Measurements from ENCODE around the gene PCDHA12. TPM values are rescaled to one million over a fixed set of nuclear protein-coding genes. Genes with fewer than 3 reads are reported as not detected.
"Not testable (repeated sequence)": the region's sequence is repeated elsewhere in the genome, so short reads cannot be mapped to it uniquely, and the experiment has no call there.

PCDHA12 gene
- total RNA-seq (under 1 TPM in 4 of 7 donors, not detected in 3; 0.17 to 0.79 (median 0.32) TPM), polyA plus RNA-seq (under 1 TPM in 1 of 3 donors, not detected in 2; 0.06 TPM)
- long read RNA-seq, donor 1 = 0 reads
- long read RNA-seq, donor 2 = 0 reads

GRCh38 chr5:140875085-140876065, at the start of gene PCDHA12:
Gene PCDHA12, plus strand, starts transcription at chr5:140875308. Its CDS starts 165 bp downstream, at chr5:140875473.
- DNase-seq = no peak
- WGBS, 5 donors = 20 to 32% (median 22%) methylated on average over 36 to 47 of the region's 47 CpGs
- TF ChIP-seq POLR2A (IDR thresholded peaks at IDR 0.05) (no peak), POLR2AphosphoS5 (IDR thresholded peaks at IDR 0.05) (no peak), CTCF (IDR thresholded peaks at IDR 0.05 in 8 of 11, conservative IDR thresholded peaks at IDR 0.05 in 3 of 11) (no peak)
- intact Hi-C loops (cut with DNase I; ENCODE audit: low total_unique reads) = no loop called here
- peak within 1 kb of the TSS in 2 of 8 donors; percentile 3 to 27 for H3K4me3 ChIP-seq
- peaks cover 0 to 92% (median 20%) of the 10 kb centered on the region in 7 donors for H3K27me3 ChIP-seq (replicated peaks in 1 of 7)
- peaks cover 0 to 65% (median 36%) of the 10 kb centered on the region in 8 donors for H3K9me3 ChIP-seq
- no peak within 1 kb of the TSS for H3K27ac ChIP-seq
- H3K36me3 ChIP-seq = no peaks in the 10 kb centered on the region
- no peaks in the 10 kb centered on the region for H3K4me1 ChIP-seq

- TF ChIP-seq POLR2A (IDR thresholded peaks at IDR 0.05) (no peak), POLR2AphosphoS5 (IDR thresholded peaks at IDR 0.05) (no peak), CTCF (IDR thresholded peaks at IDR 0.05 in 8 of 11, conservative IDR thresholded peaks at IDR 0.05 in 3 of 11) (no peak)
- WGBS, 5 donors = 20 to 32% (median 23%) methylated on average over 25 to 27 of the region's 27 CpGs
- H3K4me1 ChIP-seq = no peaks in the 10 kb centered on the region
- peaks cover 0 to 87% (median 8%) of the 10 kb centered on the region in 7 donors for H3K27me3 ChIP-seq (replicated peaks in 1 of 7)
- no peak for DNase-seq
- no peak within 1 kb of the TSS for H3K27ac ChIP-seq
- peaks cover 0 to 91% (median 46%) of the 10 kb centered on the region in 8 donors for H3K9me3 ChIP-seq
- no peaks in the 10 kb centered on the region for H3K36me3 ChIP-seq
- intact Hi-C loops (cut with DNase I; ENCODE audit: low total_unique reads) = no loop called here
- peak within 1 kb of the TSS in 2 of 8 donors; percentile 16 to 35 for H3K4me3 ChIP-seq
These were observed 47.3 kb upstream of the PCDHA12 start, which contains the start of gene PCDHA6 for GRCh38 chr5:140827704-140828361. Gene PCDHA6, plus strand, starts transcription at chr5:140827960. Its CDS starts 132 bp downstream, at chr5:140828092.

GRCh38 chr5:140828362-140828737, 46.8 kb upstream of the PCDHA12 start:
- intact Hi-C loops (cut with DNase I; ENCODE audit: low total_unique reads) = no loop called here
- WGBS, 5 donors = 22 to 39% (median 27%) methylated on average over 17 to 18 of the region's 18 CpGs
- no peaks in the 10 kb centered on the region for H3K4me1 ChIP-seq
- H3K36me3 ChIP-seq = no peaks in the 10 kb centered on the region
- no peak for DNase-seq
- TF ChIP-seq CTCF (IDR thresholded peaks at IDR 0.05 in 8 of 11, conservative IDR thresholded peaks at IDR 0.05 in 3 of 11) (no peak), POLR2AphosphoS5 (IDR thresholded peaks at IDR 0.05) (no peak), POLR2A (IDR thresholded peaks at IDR 0.05) (no peak)
- H3K4me3 ChIP-seq = peak overlapping the region in 2 of 8 donors; percentile 16 to 35
- peaks cover 0 to 86% (median 41%) of the 10 kb centered on the region in 8 donors for H3K9me3 ChIP-seq
- no peak overlapping the region for H3K27ac ChIP-seq
- peaks cover 0 to 87% (median 8%) of the 10 kb centered on the region in 7 donors for H3K27me3 ChIP-seq (replicated peaks in 1 of 7)

GRCh38 chr5:140829511-140830501, 45.3 kb upstream of the PCDHA12 start:
- Histone ChIP-seq H3K9me3 (peaks cover 0 to 81% (median 37%) of the 10 kb centered on the region in 8 donors), H3K27me3 (replicated peaks in 1 of 7) (peaks cover 0 to 85% (median 9%) of the 10 kb centered on the region in 7 donors)
- H3K4me3 ChIP-seq; H3K4me1 ChIP-seq; H3K27ac ChIP-seq; H3K36me3 ChIP-seq; intact Hi-C loops (cut with DNase I; ENCODE audit: low total_unique reads): not testable (repeated sequence)
- DNase-seq = peak; percentile 62
- 42 to 56% (median 52%) methylated on average over 59 to 106 of the region's 106 CpGs for whole genome bisulfite sequencing, 5 donors

All from spleen (tissue), 13 donors.